Erythroblast (primary cell): Measurements from ENCODE around the gene PAX3.

Experiments used
- GATA1 ChIP-seq: IDR thresholded peaks from 2 replicates; pipeline ENCODE4 v1.6.1; 2011; ENCODE audit warnings: low read depth, mild to moderate bottlenecking, control low read depth, low read length, moderate library complexity
- POLR2A ChIP-seq: IDR thresholded peaks from 2 replicates; pipeline ENCODE4 v1.6.1; 2011; ENCODE audit warnings: mild to moderate bottlenecking, low read length

- TF ChIP-seq POLR2A = no peak
- TF ChIP-seq GATA1 = no peak
Measured at GRCh38 chr2:222232372-222232771, 66.4 kb downstream of the PAX3 start.
